ENCODE results near the gene ZSWIM1.

Gene ZSWIM1

DNA sequence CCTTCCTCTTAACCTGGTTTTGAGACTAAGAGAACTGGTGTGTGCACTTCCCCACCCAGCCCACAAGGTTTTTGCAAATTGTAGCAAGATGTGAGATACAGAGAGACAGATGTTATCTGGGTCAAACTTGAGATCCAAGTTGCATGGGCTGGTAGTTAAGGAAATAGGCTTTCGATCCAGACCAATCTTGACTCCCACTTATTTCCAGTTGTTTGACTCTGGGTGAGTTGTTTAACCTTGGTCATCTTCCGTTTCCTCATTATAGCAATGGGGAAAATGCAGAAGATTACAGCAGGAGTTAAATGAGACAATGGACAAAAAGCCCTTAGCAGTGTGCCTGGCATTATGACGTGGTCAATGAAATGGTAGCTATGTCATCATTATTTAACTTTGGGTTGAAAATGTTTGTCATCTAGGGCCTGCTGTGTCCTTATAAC is 45.7 kb upstream of the ZSWIM1 start:
- no peak overlapping the region for H3K4me3 ChIP-seq (ENCODE audit: low read depth, low read length)
- no peak for DNase-seq

DNA sequence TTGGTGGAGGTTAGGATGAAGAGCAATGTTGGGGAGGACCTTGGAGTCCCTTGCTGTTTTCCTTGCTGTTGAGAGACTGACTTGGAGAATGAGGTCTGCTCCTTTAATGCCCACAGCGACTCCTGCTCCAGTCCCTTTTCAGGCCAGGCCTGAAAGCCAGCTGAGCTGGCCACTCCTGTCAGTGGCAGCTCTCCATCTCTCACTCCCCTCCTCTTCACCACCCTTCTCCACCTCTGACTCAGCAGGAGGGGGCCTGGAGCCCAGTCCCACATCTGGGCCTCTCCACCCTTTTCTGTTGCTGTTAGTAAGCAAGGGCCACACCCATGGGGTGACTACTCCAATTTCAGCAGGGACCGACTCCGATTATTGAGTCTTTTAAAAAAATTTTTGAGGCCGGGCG is 45.2 kb upstream of the ZSWIM1 start:
- H3K27ac ChIP-seq: no peak overlapping the region
- no peak for TF ChIP-seq CTCF (IDR thresholded peaks at IDR 0.05; ENCODE audit: low read depth, low read length)

More for the DNA sequence above, 45.7 kb upstream of the ZSWIM1 start:
- Histone ChIP-seq H3K27me3 (ENCODE audit: insufficient read depth, low read depth, severe bottlenecking) (no peaks in the 10 kb centered on the region), H3K36me3 (peaks cover 8% of the 10 kb centered on the region; the same call in 1 of the 2 replicates), H3K9me3 (ENCODE audit: severe bottlenecking) (no peaks in the 10 kb centered on the region), H3K27ac (no peak overlapping the region)
- no peak for TF ChIP-seq CTCF (IDR thresholded peaks at IDR 0.05; ENCODE audit: low read depth, low read length)

GRCh38 chr20:45836841-45837240 is 44.2 kb upstream of the ZSWIM1 start:
- DNase-seq: no peak
- no peak overlapping the region for H3K4me3 ChIP-seq (ENCODE audit: low read depth, low read length)
- no peak for TF ChIP-seq CTCF (IDR thresholded peaks at IDR 0.05; ENCODE audit: low read depth, low read length)
- H3K27ac ChIP-seq: no peak overlapping the region
- H3K9me3 ChIP-seq (ENCODE audit: severe bottlenecking): no peaks in the 10 kb centered on the region
- no peaks in the 10 kb centered on the region for H3K27me3 ChIP-seq (ENCODE audit: insufficient read depth, low read depth, severe bottlenecking)
- peaks cover 16% of the 10 kb centered on the region; the same call in 1 of the 2 replicates for H3K36me3 ChIP-seq

More for the DNA sequence above, 45.2 kb upstream of the ZSWIM1 start:
- Histone ChIP-seq H3K9me3 (ENCODE audit: severe bottlenecking) (no peaks in the 10 kb centered on the region), H3K36me3 (peaks cover 8% of the 10 kb centered on the region; the same call in 1 of the 2 replicates), H3K27me3 (ENCODE audit: insufficient read depth, low read depth, severe bottlenecking) (no peaks in the 10 kb centered on the region), H3K4me3 (ENCODE audit: low read depth, low read length) (no peak overlapping the region)
- DNase-seq: no peak

GRCh38 chr20:45840700-45841198 is 40.3 kb upstream of the ZSWIM1 start:
- Histone ChIP-seq H3K27ac (no peak overlapping the region), H3K27me3 (ENCODE audit: insufficient read depth, low read depth, severe bottlenecking) (no peaks in the 10 kb centered on the region), H3K36me3 (peaks cover 29% of the 10 kb centered on the region), H3K4me3 (ENCODE audit: low read depth, low read length) (no peak overlapping the region), H3K9me3 (ENCODE audit: severe bottlenecking) (no peaks in the 10 kb centered on the region)
- no peak for TF ChIP-seq CTCF (IDR thresholded peaks at IDR 0.05; ENCODE audit: low read depth, low read length)
- no peak for DNase-seq

GRCh38 chr20:45841407-45842129 is 39.5 kb upstream of the ZSWIM1 start:
- peaks cover 34% of the 10 kb centered on the region for H3K36me3 ChIP-seq

More at GRCh38 chr20:45841407-45842129, 39.5 kb upstream of the ZSWIM1 start:
- DNase-seq: no peak
- H3K9me3 ChIP-seq (ENCODE audit: severe bottlenecking): no peaks in the 10 kb centered on the region
- H3K27me3 ChIP-seq (ENCODE audit: insufficient read depth, low read depth, severe bottlenecking): no peaks in the 10 kb centered on the region
- TF ChIP-seq CTCF (IDR thresholded peaks at IDR 0.05; ENCODE audit: low read depth, low read length): no peak
- H3K27ac ChIP-seq: no peak overlapping the region
- H3K4me3 ChIP-seq (ENCODE audit: low read depth, low read length): no peak overlapping the region

Data from WERI-Rb-1 (cell line).